GM12874 (cell line): ENCODE data around the gene KCNMA1.

Source experiments
- TF ChIP-seq, protein P1 (sequence below): IDR thresholded peaks from 2 replicates; pipeline ENCODE4 v1.5.1; 2011; ENCODE audit warnings: low read depth, mild to moderate bottlenecking, control low read depth, low read length, moderate library complexity; ENCODE audit not compliant: insufficient read depth

KCNMA1 gene

DNA sequence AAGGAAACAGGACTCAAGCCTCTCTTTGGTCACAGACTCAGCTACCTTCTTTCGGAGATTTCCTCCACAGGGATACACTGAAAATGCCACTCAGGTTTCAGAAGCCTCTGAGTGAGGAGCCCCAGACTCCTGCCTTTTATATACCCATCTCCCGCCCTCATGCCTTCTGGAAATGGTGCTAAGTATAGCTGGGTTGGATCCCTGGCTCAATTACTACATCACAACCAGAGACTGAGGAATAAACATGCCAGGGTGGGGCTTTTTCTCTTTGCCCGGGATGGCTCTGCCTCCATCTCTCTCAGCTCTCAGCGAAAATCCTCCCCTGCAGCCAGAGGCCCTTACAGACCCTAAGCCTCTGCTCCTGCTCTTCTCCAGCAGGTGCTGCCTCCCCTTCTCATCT, 299.5 kb downstream of the KCNMA1 start:
- TF ChIP-seq, protein P1, sequence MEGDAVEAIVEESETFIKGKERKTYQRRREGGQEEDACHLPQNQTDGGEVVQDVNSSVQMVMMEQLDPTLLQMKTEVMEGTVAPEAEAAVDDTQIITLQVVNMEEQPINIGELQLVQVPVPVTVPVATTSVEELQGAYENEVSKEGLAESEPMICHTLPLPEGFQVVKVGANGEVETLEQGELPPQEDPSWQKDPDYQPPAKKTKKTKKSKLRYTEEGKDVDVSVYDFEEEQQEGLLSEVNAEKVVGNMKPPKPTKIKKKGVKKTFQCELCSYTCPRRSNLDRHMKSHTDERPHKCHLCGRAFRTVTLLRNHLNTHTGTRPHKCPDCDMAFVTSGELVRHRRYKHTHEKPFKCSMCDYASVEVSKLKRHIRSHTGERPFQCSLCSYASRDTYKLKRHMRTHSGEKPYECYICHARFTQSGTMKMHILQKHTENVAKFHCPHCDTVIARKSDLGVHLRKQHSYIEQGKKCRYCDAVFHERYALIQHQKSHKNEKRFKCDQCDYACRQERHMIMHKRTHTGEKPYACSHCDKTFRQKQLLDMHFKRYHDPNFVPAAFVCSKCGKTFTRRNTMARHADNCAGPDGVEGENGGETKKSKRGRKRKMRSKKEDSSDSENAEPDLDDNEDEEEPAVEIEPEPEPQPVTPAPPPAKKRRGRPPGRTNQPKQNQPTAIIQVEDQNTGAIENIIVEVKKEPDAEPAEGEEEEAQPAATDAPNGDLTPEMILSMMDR = no peak

DNA sequence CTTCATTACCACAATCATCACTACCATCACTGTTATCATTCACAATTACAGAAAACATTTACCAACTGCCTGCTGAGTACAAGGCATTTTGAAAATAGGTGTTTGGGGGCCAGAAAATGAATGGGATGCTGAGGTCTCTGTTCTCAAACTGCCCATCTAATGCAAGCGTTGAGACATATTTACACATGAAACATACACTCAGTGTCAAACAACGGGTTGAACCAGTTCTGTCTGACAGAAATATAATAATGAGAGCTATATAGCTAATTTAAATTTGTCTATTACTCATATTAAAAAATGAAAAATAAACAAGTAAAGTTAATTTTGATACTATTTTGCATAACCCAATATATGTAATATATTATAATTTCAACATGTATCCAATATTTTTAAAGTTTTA, 303.1 kb downstream of the KCNMA1 start:
- TF ChIP-seq, protein P1 = no peak

DNA sequence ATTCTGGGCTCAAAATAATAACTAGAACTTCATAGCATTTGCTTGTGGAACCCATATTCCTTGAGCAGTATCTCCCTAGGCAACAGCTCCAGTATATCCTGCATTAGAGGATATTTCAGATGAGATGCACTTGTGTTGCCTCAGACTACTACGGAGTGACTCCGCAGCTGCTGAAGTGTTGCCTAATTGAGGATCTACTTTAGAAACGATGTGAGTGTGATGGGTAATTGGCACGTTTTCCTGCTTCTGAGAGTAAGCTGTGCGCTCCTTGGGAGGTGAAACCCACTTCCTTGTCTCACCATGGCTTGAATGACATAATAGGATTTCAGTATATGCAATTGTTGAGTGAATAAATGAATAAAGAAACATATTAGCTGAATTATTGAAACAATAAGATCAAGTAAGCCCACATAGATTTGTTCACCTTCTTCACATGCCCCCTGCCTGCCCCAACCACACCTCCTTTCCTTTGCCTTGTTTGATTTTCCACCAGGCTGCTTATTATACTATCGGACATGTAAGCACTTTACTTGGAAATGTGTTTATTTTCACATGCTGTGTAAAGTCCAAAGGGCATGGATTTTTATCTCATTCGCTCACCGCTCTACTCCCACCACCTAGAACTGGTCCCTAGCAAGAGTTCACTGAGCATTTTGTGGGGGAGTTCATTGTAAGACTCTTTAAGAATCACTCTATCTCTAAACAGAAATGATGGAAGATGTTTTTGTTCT, 303.8 kb downstream of the KCNMA1 start:
- TF ChIP-seq, protein P1 = no peak

DNA sequence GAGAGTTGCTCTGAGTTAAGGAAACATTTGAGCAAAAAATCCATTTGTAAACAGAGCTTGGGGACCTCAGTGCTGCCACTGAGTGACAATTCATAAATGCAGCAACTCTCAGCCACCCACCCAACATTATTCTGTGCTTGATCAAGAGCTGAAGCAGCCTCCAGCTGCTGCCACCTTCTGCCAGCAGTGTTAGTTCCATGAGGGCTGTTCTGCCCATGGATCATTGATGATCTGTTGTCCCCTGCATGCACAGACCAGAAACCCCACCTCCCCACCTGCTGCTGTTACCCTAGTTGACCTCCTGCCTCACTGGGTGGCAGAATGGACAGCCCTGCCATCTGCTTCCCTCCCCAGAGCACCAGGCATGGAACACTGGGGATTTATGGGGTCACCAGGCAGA, 305.4 kb downstream of the KCNMA1 start:
- TF ChIP-seq, protein P1 = no peak

DNA sequence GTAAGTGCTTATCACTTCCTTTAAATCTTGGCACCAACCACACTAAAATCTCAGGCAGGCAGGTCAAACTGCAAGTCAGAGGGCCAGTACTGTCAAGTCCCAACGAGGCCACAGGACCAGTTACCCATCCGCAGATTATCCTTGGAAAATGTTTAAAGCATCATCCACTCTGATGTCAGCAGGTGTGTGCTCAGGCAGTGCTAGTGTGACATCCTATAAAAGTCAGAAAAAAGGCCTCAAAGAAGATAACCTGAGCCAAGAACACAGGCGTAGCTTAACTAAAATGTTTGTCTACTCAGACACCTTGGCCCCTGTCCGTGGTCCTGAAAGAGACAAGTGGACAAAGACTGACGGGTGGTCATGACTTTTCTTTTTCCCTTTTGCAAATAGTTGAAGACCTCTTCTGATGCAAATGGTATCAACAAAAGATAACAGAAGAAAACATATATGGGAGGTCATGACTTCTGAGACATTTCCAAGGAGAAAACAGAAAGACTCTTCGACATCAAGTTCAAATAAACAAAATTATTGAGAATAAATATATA, 309.3 kb downstream of the KCNMA1 start:
- TF ChIP-seq, protein P1 = no peak

DNA sequence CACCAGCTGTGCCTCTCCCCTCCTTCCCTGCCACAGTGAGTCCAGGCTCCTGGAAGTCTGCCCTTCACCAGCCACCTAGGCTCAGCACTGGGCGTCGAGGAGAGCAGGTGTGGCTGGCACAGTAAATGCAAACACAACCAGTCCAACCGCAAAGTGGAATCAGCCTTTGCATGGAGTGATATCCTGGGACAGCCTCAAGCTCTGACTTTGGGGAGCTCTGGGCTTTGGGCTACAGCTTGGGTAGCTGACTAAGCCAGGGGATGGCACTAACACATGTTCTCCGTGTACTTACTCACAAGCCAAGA, 312.4 kb downstream of the KCNMA1 start:
- TF ChIP-seq, protein P1 = no peak

DNA sequence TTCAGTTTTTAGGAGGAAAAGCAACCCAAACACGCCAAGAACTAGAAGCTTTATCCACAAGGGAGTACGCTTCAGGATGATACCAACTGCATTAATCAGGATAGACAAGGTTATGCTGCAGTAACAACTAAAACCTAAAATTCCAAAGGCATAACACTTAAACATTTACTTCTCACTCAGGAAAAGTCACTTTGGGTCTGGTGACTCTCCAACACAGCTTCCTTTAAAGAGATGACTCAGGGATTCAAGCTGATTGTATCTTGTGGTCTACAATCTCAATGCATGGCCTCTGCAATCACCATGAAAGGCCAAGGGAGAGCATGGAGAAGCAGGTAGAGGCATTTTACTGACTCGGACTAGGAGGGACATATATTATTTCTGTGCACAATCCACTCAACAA, 315.8 kb downstream of the KCNMA1 start:
- TF ChIP-seq, protein P1 = no peak
